Uterus (tissue), 2 donors: ENCODE measurements around the gene CXCL12.

ENCODE experiments used
- CTCF ChIP-seq, 4 experiments: fragments of 200-600 bp in 2 of 4; fragments of 450-650 bp in 2 of 4; sonication (generic) in 2 of 4; IDR thresholded peaks; one replicate each; pipeline ENCODE4 v1.5.1; 2016 to 2019; ENCODE audit warnings: antibody characterized with exemption in 4 of 4, mild to moderate bottlenecking in 2 of 4, moderate library complexity in 1 of 4
- POLR2A ChIP-seq, 2 donors: fragments of 450-650 bp; IDR thresholded peaks; one replicate each; pipeline ENCODE4 v1.6.1; 2016; ENCODE audit warnings: antibody characterized with exemption in 2 of 2, mild to moderate bottlenecking in 1 of 2, moderate library complexity in 1 of 2

GRCh38 chr10:44402465-44403195 is 17.7 kb upstream of the CXCL12 start:
- no peak for TF ChIP-seq CTCF (IDR thresholded peaks at IDR 0.05)
- no peak for TF ChIP-seq POLR2A (IDR thresholded peaks at IDR 0.05)
